Type B pancreatic cell (in vitro differentiated cells): ENCODE results near the gene ADPRHL1. TPM values are rescaled to one million over a fixed set of nuclear protein-coding genes. Genes with fewer than 3 reads are reported as not detected.

Source experiments
- DNase-seq: peaks from one replicate; pipeline ENCODE4 v3.0.0; 2021; ENCODE audit warnings: mixed read lengths; ENCODE audit not compliant: unreplicated experiment; ENCODE audit errors: extremely low spot score
- H3K27ac Mint-ChIP-seq: 2 replicates; pipeline ENCODE4 v1.8.0; 2021; ENCODE audit warnings: mild to moderate bottlenecking, mixed read lengths
- H3K27me3 Mint-ChIP-seq: 2 replicates; pipeline ENCODE4 v1.8.0; 2021; ENCODE audit warnings: mixed read lengths
- H3K36me3 Mint-ChIP-seq: 2 replicates; pipeline ENCODE4 v1.8.0; 2021; ENCODE audit warnings: mixed read lengths
- H3K4me1 Mint-ChIP-seq: one replicate; pipeline ENCODE4 v1.8.0; 2021; ENCODE audit warnings: mixed read lengths; ENCODE audit not compliant: unreplicated experiment
- H3K4me3 Mint-ChIP-seq: 2 replicates; pipeline ENCODE4 v1.8.0; 2021; ENCODE audit warnings: mild to moderate bottlenecking, mixed read lengths
- H3K9me3 Mint-ChIP-seq: 2 replicates; pipeline ENCODE4 v1.8.0; 2021; ENCODE audit warnings: mixed read lengths
- total RNA-seq: library from RNA; stranded (reverse); gene quantifications from 2 replicates; pipeline ENCODE4 v1.2.1, GENCODE V29; 2021; ENCODE audit warnings: low replicate concordance
- TF ChIP-seq, protein P1 (sequence below): fragments of 200-600 bp; sonication (generic); conservative IDR thresholded peaks from 2 replicates; pipeline ENCODE4 v1.5.0; 2021; ENCODE audit warnings: antibody characterized with exemption, mild to moderate bottlenecking

The ADPRHL1 gene
- total RNA-seq, 1 donor from 2014 or later, result 4.1 TPM

DNA sequence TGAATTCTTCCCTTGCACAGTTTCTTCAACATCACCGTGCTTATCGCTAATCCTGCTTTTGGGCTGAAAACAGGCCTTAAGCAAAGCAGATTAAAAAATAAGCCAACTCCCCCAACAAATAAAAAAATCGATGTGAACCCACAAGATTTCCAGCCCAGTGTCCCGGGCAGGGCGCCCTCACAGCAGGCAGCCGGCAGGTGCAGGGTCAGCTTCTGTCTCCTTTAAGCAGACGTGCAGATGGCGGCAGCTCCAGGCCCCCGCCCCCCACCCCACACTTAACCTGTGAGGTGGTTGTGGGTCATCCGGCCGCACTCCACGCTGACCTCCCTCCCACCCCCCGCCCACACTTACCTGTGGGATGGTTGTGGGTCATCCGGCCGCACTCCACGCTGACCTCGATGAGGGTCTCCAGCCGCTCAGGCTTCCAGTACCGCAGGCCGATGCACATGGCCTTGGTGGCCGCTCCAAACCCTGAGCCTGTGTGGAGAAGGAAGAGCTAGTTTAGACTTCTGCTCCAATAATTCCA is 19.8 kb downstream of the ADPRHL1 start:
- no peak for DNase-seq
- Mint-ChIP-seq H3K36me3 (peaks cover 3% of the 10 kb centered on the region), H3K27ac (no peak overlapping the region), H3K4me3 (no peak overlapping the region), H3K27me3 (no peaks in the 10 kb centered on the region), H3K4me1 (no peaks in the 10 kb centered on the region), H3K9me3 (no peaks in the 10 kb centered on the region)
- TF ChIP-seq, protein P1, sequence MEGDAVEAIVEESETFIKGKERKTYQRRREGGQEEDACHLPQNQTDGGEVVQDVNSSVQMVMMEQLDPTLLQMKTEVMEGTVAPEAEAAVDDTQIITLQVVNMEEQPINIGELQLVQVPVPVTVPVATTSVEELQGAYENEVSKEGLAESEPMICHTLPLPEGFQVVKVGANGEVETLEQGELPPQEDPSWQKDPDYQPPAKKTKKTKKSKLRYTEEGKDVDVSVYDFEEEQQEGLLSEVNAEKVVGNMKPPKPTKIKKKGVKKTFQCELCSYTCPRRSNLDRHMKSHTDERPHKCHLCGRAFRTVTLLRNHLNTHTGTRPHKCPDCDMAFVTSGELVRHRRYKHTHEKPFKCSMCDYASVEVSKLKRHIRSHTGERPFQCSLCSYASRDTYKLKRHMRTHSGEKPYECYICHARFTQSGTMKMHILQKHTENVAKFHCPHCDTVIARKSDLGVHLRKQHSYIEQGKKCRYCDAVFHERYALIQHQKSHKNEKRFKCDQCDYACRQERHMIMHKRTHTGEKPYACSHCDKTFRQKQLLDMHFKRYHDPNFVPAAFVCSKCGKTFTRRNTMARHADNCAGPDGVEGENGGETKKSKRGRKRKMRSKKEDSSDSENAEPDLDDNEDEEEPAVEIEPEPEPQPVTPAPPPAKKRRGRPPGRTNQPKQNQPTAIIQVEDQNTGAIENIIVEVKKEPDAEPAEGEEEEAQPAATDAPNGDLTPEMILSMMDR, result no peak

DNA sequence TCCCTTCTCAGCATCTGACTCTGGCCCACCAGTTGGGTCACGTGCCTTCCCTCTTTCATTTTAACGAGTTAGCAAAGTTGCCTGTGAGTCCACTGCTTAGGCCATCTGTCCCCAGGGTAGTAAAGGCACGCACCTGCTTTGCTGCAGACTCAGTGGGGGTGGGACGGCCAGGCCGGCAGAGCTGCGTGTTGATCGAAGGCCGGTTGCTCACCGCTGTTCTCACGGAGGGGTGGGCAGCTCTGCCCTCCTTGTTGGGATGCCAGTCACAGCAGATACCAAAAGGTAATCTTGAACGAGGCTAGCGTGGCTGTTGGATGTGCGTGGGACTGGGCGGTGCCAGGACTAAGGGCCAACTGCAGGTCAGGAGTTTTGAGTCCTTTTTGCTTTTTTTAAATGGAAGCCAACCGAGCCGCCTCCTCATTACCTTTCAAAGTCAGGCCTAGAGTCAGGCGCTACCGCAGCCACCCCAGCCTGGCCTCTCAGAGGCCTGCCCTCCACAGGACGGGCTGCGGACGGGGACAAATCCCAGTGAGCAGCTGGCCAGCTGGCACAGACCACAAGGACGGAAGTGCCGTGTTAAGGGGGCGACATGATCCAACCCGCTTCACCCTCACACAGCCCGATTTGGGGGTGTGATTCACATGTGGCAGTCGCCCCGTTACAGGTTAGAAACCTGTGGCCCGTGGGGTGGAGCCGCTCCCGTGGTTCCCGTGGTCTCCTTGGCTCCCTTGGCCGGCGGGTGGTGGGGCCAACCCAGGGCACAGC is 20.6 kb downstream of the ADPRHL1 start:
- Mint-ChIP-seq H3K36me3 (peaks cover 3% of the 10 kb centered on the region), H3K4me3 (no peak overlapping the region), H3K4me1 (no peaks in the 10 kb centered on the region), H3K9me3 (no peaks in the 10 kb centered on the region), H3K27me3 (no peaks in the 10 kb centered on the region), H3K27ac (no peak overlapping the region)
- TF ChIP-seq, protein P1, result no peak
- no peak for DNase-seq

DNA sequence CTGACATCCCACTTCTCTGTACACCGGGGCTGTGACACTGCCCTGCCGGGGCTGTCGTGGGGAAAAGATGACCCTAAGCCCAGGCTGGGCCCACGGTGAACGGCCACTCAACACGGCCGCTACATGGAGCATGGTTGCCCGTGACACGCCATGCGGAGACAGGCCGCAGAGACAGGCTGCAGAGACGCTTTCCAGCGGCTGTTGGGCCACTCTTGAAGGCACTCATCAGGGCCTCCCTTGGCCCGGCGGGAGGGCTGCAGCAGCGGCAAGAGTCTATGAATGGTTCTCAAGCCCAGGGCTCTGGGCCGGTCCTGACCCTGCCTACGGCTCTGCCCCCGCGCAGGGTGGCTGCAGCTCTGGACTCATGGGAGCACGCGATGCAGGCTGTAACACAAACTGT is 22.1 kb downstream of the ADPRHL1 start:
- Mint-ChIP-seq H3K36me3 (no peaks in the 10 kb centered on the region), H3K4me1 (no peaks in the 10 kb centered on the region), H3K4me3 (no peak overlapping the region), H3K27me3 (no peaks in the 10 kb centered on the region), H3K27ac (no peak overlapping the region), H3K9me3 (no peaks in the 10 kb centered on the region)
- DNase-seq, result no peak
- TF ChIP-seq, protein P1, result no peak

DNA sequence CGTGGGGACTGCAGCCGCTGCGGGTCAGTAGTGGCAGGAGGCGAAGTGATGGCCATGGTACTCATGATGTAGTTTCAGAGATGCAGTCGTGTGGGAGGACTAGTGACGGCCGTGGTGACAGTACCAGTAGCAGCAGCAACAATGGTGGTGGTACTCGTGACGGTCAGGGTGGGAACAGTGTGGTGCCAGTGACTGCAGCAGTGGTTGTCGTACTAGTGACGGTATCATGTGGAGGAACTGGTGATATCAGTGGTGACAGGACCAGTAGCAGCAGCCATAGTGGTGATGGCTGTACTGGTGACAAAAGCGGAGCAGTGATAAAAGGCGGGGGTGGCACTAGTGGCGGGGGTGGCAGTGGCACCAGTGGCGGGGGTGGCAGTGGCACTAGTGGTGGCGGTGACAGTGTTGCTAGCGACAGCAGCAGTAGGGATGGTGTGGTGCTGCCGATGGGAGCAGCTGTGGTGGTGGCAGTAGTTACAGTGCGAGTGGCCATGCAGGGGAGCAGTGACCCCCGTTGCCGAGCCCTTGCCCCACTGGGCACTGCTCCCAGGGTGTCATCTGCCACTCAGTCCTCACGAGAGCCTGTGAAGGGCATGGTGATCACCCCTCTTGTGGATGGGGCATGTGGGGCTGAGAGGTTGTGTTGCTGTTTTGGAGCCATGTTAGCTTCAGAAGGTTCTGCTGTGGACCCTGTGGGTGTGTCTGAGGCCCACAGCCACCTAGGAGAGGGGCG is 22.7 kb downstream of the ADPRHL1 start:
- H3K36me3 Mint-ChIP-seq, result no peaks in the 10 kb centered on the region
- TF ChIP-seq, protein P1, result no peak
- no peak overlapping the region for H3K4me3 Mint-ChIP-seq
- DNase-seq, result no peak
- H3K27me3 Mint-ChIP-seq, result no peaks in the 10 kb centered on the region
- H3K4me1 Mint-ChIP-seq, result no peaks in the 10 kb centered on the region
- no peak overlapping the region for H3K27ac Mint-ChIP-seq
- H3K9me3 Mint-ChIP-seq, result no peaks in the 10 kb centered on the region

DNA sequence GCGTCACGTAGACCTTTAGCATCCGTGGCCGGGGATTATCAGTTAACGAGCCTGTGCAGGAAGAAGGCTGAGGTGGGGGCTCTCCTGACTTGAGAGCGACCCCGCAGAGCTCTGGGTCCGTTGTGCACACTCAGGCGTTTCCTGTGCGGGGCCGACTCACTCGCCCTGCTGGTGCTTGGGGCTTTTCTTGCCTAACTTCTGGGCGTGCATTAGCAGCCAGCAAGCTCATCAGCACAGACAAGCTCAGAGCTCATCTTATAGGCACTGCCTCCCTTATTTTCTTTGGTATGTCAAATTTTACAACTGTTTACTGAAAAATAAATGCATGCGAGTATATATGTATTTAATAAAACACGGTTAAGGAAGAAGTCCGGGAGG is 23.7 kb downstream of the ADPRHL1 start:
- TF ChIP-seq, protein P1, result no peak
- Mint-ChIP-seq H3K27ac (no peak overlapping the region), H3K4me1 (no peaks in the 10 kb centered on the region), H3K4me3 (no peak overlapping the region), H3K36me3 (no peaks in the 10 kb centered on the region), H3K9me3 (no peaks in the 10 kb centered on the region), H3K27me3 (no peaks in the 10 kb centered on the region)
- DNase-seq, result no peak
